SU-DHL-6 (cell line): ENCODE results near the gene INPP4A.

ENCODE experiments used
- H2AFZ ChIP-seq: fragments of 200-600 bp; sonication (generic); 2 replicates; pipeline ENCODE4 v1.6.1; 2014; ENCODE audit warnings: low read depth, mild to moderate bottlenecking, moderate library complexity, mixed read lengths, antibody characterized with exemption, low read length; ENCODE audit not compliant: severe bottlenecking
- H3F3A ChIP-seq: fragments of 200-600 bp; shearing (Covaris generic); 2 replicates; pipeline ENCODE4 v1.6.0; 2016; ENCODE audit warnings: antibody characterized with exemption, mild to moderate bottlenecking; ENCODE audit not compliant: insufficient read depth
- H3K27ac ChIP-seq: fragments of 200-600 bp; sonication (generic); 2 replicates; pipeline ENCODE4 v1.5.1; 2016; ENCODE audit warnings: low read depth, mild to moderate bottlenecking, low read length, moderate library complexity, mixed read lengths
- H3K27me3 ChIP-seq: fragments of 200-600 bp; sonication (generic), shearing (Covaris generic); 2 replicates; pipeline ENCODE4 v1.6.0; 2014; ENCODE audit warnings: mild to moderate bottlenecking, low read length
- H3K36me3 ChIP-seq: fragments of 200-600 bp; sonication (generic); 2 replicates; pipeline ENCODE4 v1.6.1; 2014; ENCODE audit warnings: mild to moderate bottlenecking, low read length, mixed read lengths
- H3K4me2 ChIP-seq: fragments of 300-600, 200-600 bp; shearing (Covaris generic), sonication (generic); 2 replicates; pipeline ENCODE4 v1.6.0; 2014; ENCODE audit warnings: low read length, low read depth, mild to moderate bottlenecking; ENCODE audit not compliant: poor library complexity, severe bottlenecking
- H3K4me3 ChIP-seq: fragments of 200-600 bp; sonication (generic); 2 replicates; pipeline ENCODE4 v1.5.1; 2014; ENCODE audit warnings: antibody characterized with exemption, low read length, mild to moderate bottlenecking, mixed read lengths; ENCODE audit not compliant: insufficient read depth, poor library complexity, severe bottlenecking
- H3K79me2 ChIP-seq: fragments of 200-600 bp; sonication (generic); 2 replicates; pipeline ENCODE4 v1.6.1; 2014; ENCODE audit warnings: mild to moderate bottlenecking, low read length, moderate library complexity; ENCODE audit not compliant: insufficient read depth
- H3K9ac ChIP-seq: fragments of 200-600 bp; sonication (generic); 2 replicates; pipeline ENCODE4 v1.7.0; 2014; ENCODE audit warnings: mild to moderate bottlenecking, low read length
- H3K9me2 ChIP-seq: fragments of 200-600 bp; sonication (generic); replicated peaks from 2 replicates; pipeline ENCODE4 v1.6.1; 2014; ENCODE audit warnings: low read length; ENCODE audit not compliant: insufficient read depth
- H3K9me3 ChIP-seq: fragments of 200-600 bp; sonication (generic); 2 replicates; pipeline ENCODE4 v1.6.1; 2014; ENCODE audit warnings: low read length, mixed read lengths; ENCODE audit not compliant: insufficient read depth
- H4K20me1 ChIP-seq: fragments of 200-600 bp; sonication (generic); 2 replicates; pipeline ENCODE4 v1.6.1; 2014; ENCODE audit warnings: low read depth, mild to moderate bottlenecking, antibody characterized with exemption, low read length, moderate library complexity, mixed read lengths
- EZH2phosphoT487 ChIP-seq: fragments of 200-600 bp; sonication (generic), shearing (Covaris generic); conservative IDR thresholded peaks from 2 replicates; pipeline ENCODE4 v1.6.1; 2018; ENCODE audit warnings: mild to moderate bottlenecking, antibody characterized with exemption, low read length, moderate library complexity, mixed read lengths
- TF ChIP-seq, protein P1 (sequence below): fragments of 200-600 bp; sonication (generic); IDR thresholded peaks from one replicate; pipeline ENCODE4 v1.5.1; 2017; ENCODE audit warnings: antibody characterized with exemption, mild to moderate bottlenecking, low read length, moderate library complexity; ENCODE audit not compliant: insufficient read depth, poor library complexity, severe bottlenecking

Gene INPP4A

DNA sequence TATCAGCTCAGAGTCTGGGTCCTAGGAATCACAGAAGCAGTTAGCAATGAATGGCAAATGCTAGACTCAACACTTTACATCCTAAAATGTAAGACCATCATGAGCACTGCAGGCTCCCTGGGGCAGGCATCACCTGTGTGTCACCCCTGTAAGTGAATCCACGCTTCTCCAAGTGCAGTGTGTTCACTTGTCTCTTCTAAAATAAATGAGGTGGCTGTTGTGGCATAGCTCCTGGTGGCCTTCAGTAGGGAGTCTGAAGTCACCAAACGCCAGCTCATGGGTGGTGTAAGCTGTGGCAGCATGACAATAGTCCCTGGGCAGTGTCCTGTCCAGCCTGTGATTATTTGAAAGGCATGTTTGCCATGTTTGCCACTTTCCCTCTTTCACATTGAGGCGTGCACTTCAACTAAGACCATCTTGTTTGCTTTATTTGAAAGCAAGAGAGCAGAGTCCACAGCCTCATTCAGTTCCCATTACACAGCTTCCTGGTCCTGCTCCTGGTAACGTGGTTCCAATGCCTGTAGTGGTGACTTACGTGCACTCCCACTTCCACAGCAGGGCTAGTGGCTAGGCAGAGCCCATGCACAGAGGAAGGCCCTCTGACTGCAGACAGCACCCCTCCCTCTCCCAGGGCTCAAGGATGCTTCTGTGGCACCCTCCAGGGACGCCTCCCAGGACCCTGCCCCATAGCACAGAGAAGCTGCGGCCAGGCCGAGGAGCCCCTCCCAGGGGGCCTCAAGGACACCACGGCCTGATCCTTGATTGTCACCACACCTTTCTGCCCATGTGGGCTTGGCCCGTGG lies 139.4 kb downstream of the INPP4A start:
- no peaks in the 10 kb centered on the region for H4K20me1 ChIP-seq
- no peaks in the 10 kb centered on the region for H3K9me2 ChIP-seq
- H3K4me2 ChIP-seq, result no peak overlapping the region
- no peaks in the 10 kb centered on the region for H3K9me3 ChIP-seq
- no peak overlapping the region for H2AFZ ChIP-seq
- no peak overlapping the region for H3K9ac ChIP-seq
- no peaks in the 10 kb centered on the region for H3K27me3 ChIP-seq
- no peaks in the 10 kb centered on the region for H3F3A ChIP-seq
- H3K4me3 ChIP-seq, result no peak overlapping the region
- no peaks in the 10 kb centered on the region for H3K79me2 ChIP-seq
- TF ChIP-seq, protein P1, sequence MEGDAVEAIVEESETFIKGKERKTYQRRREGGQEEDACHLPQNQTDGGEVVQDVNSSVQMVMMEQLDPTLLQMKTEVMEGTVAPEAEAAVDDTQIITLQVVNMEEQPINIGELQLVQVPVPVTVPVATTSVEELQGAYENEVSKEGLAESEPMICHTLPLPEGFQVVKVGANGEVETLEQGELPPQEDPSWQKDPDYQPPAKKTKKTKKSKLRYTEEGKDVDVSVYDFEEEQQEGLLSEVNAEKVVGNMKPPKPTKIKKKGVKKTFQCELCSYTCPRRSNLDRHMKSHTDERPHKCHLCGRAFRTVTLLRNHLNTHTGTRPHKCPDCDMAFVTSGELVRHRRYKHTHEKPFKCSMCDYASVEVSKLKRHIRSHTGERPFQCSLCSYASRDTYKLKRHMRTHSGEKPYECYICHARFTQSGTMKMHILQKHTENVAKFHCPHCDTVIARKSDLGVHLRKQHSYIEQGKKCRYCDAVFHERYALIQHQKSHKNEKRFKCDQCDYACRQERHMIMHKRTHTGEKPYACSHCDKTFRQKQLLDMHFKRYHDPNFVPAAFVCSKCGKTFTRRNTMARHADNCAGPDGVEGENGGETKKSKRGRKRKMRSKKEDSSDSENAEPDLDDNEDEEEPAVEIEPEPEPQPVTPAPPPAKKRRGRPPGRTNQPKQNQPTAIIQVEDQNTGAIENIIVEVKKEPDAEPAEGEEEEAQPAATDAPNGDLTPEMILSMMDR, result no peak
- TF ChIP-seq EZH2phosphoT487, result no peak
- no peak overlapping the region for H3K27ac ChIP-seq
- H3K36me3 ChIP-seq, result no peaks in the 10 kb centered on the region

GRCh38 chr2:98585386-98585785 lies 140.7 kb downstream of the INPP4A start:
- no peaks in the 10 kb centered on the region for H3K27me3 ChIP-seq
- H2AFZ ChIP-seq, result no peak overlapping the region
- no peak overlapping the region for H3K4me2 ChIP-seq
- no peak overlapping the region for H3K9ac ChIP-seq
- H3F3A ChIP-seq, result no peaks in the 10 kb centered on the region
- H3K27ac ChIP-seq, result no peak overlapping the region
- H3K4me3 ChIP-seq, result no peak overlapping the region
- TF ChIP-seq EZH2phosphoT487, result no peak
- TF ChIP-seq, protein P1, result no peak
- H4K20me1 ChIP-seq, result no peaks in the 10 kb centered on the region
- no peaks in the 10 kb centered on the region for H3K9me2 ChIP-seq
- H3K79me2 ChIP-seq, result no peaks in the 10 kb centered on the region
- H3K36me3 ChIP-seq, result no peaks in the 10 kb centered on the region
- no peaks in the 10 kb centered on the region for H3K9me3 ChIP-seq

DNA sequence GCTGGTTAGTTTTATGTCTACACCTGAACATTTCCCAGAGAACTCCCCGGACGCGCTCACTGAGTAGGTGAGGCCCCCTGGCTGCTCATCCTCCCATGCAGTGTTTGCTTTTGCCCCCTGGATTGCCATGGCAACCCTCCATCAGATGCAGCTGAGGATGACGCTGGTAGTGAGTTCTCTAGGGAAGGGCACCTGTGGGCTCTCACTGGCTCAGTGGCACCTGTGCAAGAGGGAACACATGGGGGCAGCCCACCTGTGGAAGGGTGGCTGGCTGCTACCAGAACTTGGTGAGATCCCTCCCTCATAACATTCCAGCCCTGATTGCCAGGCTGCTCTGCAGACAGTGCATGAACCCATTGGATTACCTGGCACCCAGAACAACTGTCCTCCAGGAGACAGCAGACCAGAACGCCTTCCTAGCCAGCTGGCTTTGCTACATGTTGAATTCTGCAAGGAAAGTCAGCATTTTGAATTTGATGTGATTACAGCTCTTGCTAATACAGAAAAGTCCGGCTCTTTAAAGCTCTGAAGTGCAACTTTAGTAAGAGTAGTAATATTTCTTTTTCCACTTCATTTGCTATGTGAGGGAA lies 142.0 kb downstream of the INPP4A start:
- no peak overlapping the region for H3K4me2 ChIP-seq
- no peak overlapping the region for H2AFZ ChIP-seq
- no peaks in the 10 kb centered on the region for H3K9me2 ChIP-seq
- no peaks in the 10 kb centered on the region for H3K36me3 ChIP-seq
- H3K79me2 ChIP-seq, result no peaks in the 10 kb centered on the region
- no peaks in the 10 kb centered on the region for H3F3A ChIP-seq
- TF ChIP-seq EZH2phosphoT487, result no peak
- TF ChIP-seq, protein P1, result no peak
- no peak overlapping the region for H3K27ac ChIP-seq
- no peak overlapping the region for H3K9ac ChIP-seq
- no peak overlapping the region for H3K4me3 ChIP-seq
- no peaks in the 10 kb centered on the region for H4K20me1 ChIP-seq
- H3K27me3 ChIP-seq, result no peaks in the 10 kb centered on the region
- H3K9me3 ChIP-seq, result no peaks in the 10 kb centered on the region
